HG02973 (cell line): ENCODE measurements around the gene GPR157.
"Not testable (repeated sequence)": the region's sequence is repeated elsewhere in the genome, so short reads cannot be mapped to it uniquely, and the experiment has no call there.

Source experiments
- ATAC-seq: cut with Tn5 transposase; IDR thresholded peaks from one replicate; pipeline ENCODE4 v1.9.1; 2021; ENCODE audit warnings: moderate library complexity; ENCODE audit not compliant: unreplicated experiment

The GPR157 gene

GRCh38 chr1:9119745-9120144, 9.2 kb downstream of the GPR157 start:
- ATAC-seq = no peak

GRCh38 chr1:9118186-9118585, 10.7 kb downstream of the GPR157 start:
- ATAC-seq = no peak

GRCh38 chr1:9115351-9116205, 13.3 kb downstream of the GPR157 start:
- no peak for ATAC-seq

GRCh38 chr1:9112961-9113880, 15.7 kb downstream of the GPR157 start:
- ATAC-seq = no peak

- ATAC-seq = no peak
Measured at GRCh38 chr1:9111957-9112356, 16.9 kb downstream of the GPR157 start.

GRCh38 chr1:9111357-9111691, 17.6 kb downstream of the GPR157 start:
- ATAC-seq = no peak

- ATAC-seq = no peak
Measured at GRCh38 chr1:9110669-9111356, 18.1 kb downstream of the GPR157 start.

- no peak for ATAC-seq
Measured at GRCh38 chr1:9108056-9108665, 20.7 kb downstream of the GPR157 start.

- no peak for ATAC-seq
Measured at GRCh38 chr1:9107136-9107535, 21.8 kb downstream of the GPR157 start.

- ATAC-seq = no peak
Measured at GRCh38 chr1:9106286-9106685, 22.6 kb downstream of the GPR157 start.

GRCh38 chr1:9105336-9105867, 23.5 kb downstream of the GPR157 start:
- ATAC-seq = no peak

GRCh38 chr1:9101510-9102146, 27.3 kb downstream of the GPR157 start:
- ATAC-seq = no peak

GRCh38 chr1:9100471-9101043, 28.3 kb downstream of the GPR157 start:
- no peak for ATAC-seq

- ATAC-seq = no peak
Measured at GRCh38 chr1:9099555-9099954, 29.3 kb downstream of the GPR157 start.

- no peak for ATAC-seq
Measured at GRCh38 chr1:9097947-9098705, 30.8 kb downstream of the GPR157 start.

GRCh38 chr1:9095818-9096217, 33.1 kb downstream of the GPR157 start:
- no peak for ATAC-seq

- not testable (repeated sequence) for ATAC-seq
Measured at GRCh38 chr1:9093996-9094595, 34.8 kb downstream of the GPR157 start.

- no peak for ATAC-seq
Measured at GRCh38 chr1:9093581-9093980, 35.3 kb downstream of the GPR157 start.

- no peak for ATAC-seq
Measured at GRCh38 chr1:9093091-9093490, 35.8 kb downstream of the GPR157 start.
